Stimulated activated naive B cell treated with anti-CD40 and anti-IgM and Interleukin-4, amounts not matched to agents 10 μg/mL and 1 μg/mL and 100 μg/mL, for 72 hours (primary cell): ENCODE data around the gene ZMYND10.

Source experiments
- ATAC-seq, 2 donors: fragments of 150-1000 bp; cut with Tn5 transposase; replicated peaks; 2 replicates each; pipeline ENCODE4 v1.10.0; 2021; ENCODE audit warnings: moderate library complexity in 1 of 2
- DNase-seq: peaks from one replicate; pipeline ENCODE4 v3.0.0; 2021
- H3K27ac Mint-ChIP-seq: one replicate; pipeline ENCODE4 v1.8.0; 2022; ENCODE audit warnings: mild to moderate bottlenecking, mixed read lengths
- H3K27me3 Mint-ChIP-seq, 2 donors: one replicate each; pipeline ENCODE4 v1.8.0; 2022; ENCODE audit warnings: mixed read lengths in 2 of 2
- H3K36me3 Mint-ChIP-seq, 2 donors: one replicate each; pipeline ENCODE4 v1.8.0; 2022; ENCODE audit warnings: mixed read lengths in 2 of 2, mild to moderate bottlenecking in 1 of 2
- H3K4me1 Mint-ChIP-seq, 2 donors: one replicate each; pipeline ENCODE4 v1.8.0; 2022; ENCODE audit warnings: mixed read lengths in 2 of 2, mild to moderate bottlenecking in 1 of 2
- H3K4me3 Mint-ChIP-seq, 2 donors: one replicate each; pipeline ENCODE4 v1.8.0; 2022; ENCODE audit warnings: mild to moderate bottlenecking in 2 of 2, mixed read lengths in 2 of 2, moderate library complexity in 1 of 2
- H3K9me3 Mint-ChIP-seq, 2 donors: one replicate each; pipeline ENCODE4 v1.8.0; 2022; ENCODE audit warnings: mixed read lengths in 2 of 2, mild to moderate bottlenecking in 1 of 2

Gene ZMYND10

DNA sequence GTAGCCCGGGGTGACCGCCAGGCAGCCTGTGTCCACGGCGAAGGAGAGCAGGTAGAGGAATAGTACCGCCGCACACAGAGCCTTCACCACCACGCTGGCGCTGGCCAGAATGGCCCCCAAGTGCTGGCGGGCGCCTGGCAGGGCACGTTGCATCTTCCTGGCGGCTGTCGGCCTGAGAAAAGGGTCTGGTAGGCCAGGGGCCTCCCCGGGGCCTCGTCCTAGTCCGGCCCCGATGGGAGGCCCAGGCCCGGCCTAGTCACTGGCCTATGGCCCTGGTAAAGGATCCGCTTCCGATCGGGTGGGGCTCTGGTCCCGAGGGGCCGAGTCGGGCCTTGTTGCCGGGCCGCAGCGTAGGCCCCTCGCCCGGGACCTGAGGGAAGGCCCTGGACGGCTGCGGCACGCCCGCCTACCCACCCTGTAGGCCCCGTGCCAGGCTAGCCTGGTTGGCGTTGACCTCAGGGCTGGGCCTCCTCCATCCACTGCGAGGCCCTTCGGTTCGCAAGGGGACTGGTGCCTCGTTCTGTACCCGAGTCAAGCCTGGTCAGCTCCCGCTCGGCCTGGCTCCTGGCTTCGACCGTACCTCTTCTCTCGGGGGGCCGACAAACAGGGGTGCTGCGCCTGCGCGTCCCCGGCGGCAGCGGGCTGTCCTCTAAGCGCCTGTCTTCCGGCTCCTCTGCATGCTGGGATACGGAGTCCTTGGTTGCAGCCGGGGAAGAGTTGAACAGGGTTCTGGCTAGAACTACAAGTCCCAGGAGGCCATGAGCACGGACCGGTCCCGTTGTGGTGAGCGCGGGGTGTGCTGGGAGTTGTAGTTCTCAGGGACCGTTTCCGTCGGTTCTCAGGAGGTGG, 13.6 kb upstream of the ZMYND10 start, which contains the start of gene TMEM115:
Gene TMEM115 (minus strand): TSS at position 611 of the 849 bp plus-strand sequence. CDS start 458 bp downstream, at position 153.
- no peaks in the 10 kb centered on the region for H3K9me3 Mint-ChIP-seq
- H3K4me3 Mint-ChIP-seq = peak within 1 kb of the TSS; percentile 96 to 99
- DNase-seq (peak; percentile 94), ATAC-seq (peak; percentile 100)
- H3K27ac Mint-ChIP-seq = peak within 1 kb of the TSS; percentile 99
- no peaks in the 10 kb centered on the region for H3K27me3 Mint-ChIP-seq
- peaks cover 12 to 30% of the 10 kb centered on the region in 2 donors for H3K36me3 Mint-ChIP-seq
- peaks cover 40 to 53% of the 10 kb centered on the region in 2 donors for H3K4me1 Mint-ChIP-seq

DNA sequence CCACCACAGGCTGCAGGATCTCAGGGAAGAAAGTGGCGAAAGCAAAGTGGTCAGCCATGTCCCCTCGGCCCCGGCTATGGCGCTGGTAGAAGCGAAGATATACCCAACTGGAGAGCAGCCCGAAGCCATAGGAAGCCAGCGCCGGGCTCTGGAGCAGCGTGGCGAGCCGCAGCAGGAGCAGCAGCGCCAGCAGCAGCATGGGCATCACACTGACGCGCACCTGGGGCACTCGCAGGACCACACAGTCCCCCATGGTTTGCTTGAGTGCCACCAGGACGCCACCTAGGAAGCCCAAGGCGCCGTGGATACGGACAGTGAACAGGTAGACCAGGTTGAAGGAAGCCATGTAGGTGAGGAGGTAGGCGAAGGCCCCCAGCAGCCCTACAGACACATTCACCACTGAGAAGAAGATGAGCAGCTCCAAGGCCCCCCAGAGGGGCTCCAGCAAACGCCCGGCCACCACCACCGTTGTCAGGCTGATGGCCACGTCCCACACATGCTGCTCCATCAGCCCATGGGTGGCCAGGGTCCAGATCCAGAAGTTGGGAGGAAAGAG, 12.9 kb upstream of the ZMYND10 start:
- H3K27ac Mint-ChIP-seq = peak overlapping the region; percentile 99
- H3K4me1 Mint-ChIP-seq = peaks cover 40 to 58% of the 10 kb centered on the region in 2 donors
- DNase-seq = no peak
- H3K27me3 Mint-ChIP-seq = no peaks in the 10 kb centered on the region
- no peaks in the 10 kb centered on the region for H3K9me3 Mint-ChIP-seq
- peaks cover 16 to 31% of the 10 kb centered on the region in 2 donors for H3K36me3 Mint-ChIP-seq
- H3K4me3 Mint-ChIP-seq = peak overlapping the region; percentile 96 to 99
- no peak for ATAC-seq

DNA sequence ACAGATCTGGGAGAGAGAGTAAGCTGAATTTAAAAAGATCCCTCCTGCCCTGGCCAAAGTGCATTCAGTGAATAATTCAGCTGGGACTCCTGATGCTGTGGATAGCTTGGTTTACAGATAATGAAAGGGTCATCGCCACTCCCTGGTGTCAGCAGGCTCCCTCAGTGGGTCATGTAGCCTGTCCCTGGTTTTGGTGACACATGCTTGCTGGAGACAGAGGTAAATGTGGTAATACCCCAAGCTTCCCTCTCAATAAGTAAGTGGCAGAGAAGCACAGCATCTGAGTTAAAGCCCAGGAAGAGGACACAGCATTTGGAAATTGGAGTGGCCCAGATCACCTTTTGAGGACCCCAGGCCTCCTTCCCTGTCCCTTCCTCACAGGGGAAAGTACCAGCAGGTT, 11.9 kb upstream of the ZMYND10 start:
- Mint-ChIP-seq H3K27me3 (no peaks in the 10 kb centered on the region), H3K27ac (no peak overlapping the region), H3K36me3 (peaks cover 21 to 37% of the 10 kb centered on the region in 2 donors), H3K4me3 (peak overlapping the region; percentile 96 to 99), H3K9me3 (no peaks in the 10 kb centered on the region), H3K4me1 (peaks cover 41 to 67% of the 10 kb centered on the region in 2 donors)
- DNase-seq = no peak
- ATAC-seq = no peak

DNA sequence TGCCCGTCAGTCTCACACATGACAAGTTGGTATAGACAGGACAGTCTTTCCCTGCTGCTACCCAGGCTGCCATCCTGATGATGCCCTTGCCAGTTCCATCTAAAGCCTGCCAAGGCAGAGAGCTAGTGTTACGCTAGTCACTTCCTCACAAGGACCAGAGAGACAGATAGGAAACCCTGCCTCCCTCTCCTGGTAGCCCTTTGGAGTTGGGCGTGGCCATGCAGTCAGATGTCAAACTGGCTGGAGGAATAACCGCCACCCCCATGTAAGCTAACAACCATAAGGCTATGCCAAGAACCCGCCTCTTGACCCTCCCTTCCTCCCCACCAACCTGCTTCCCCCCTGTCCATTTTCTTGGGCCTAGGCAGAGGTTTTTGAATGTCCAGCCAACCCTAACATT, 11.0 kb upstream of the ZMYND10 start:
- Mint-ChIP-seq H3K27me3 (no peaks in the 10 kb centered on the region), H3K36me3 (peaks cover 21 to 37% of the 10 kb centered on the region in 2 donors), H3K4me3 (peak overlapping the region; percentile 96 to 99), H3K4me1 (peaks cover 42 to 74% of the 10 kb centered on the region in 2 donors), H3K27ac (no peak overlapping the region), H3K9me3 (no peaks in the 10 kb centered on the region)
- ATAC-seq (no peak), DNase-seq (no peak)

DNA sequence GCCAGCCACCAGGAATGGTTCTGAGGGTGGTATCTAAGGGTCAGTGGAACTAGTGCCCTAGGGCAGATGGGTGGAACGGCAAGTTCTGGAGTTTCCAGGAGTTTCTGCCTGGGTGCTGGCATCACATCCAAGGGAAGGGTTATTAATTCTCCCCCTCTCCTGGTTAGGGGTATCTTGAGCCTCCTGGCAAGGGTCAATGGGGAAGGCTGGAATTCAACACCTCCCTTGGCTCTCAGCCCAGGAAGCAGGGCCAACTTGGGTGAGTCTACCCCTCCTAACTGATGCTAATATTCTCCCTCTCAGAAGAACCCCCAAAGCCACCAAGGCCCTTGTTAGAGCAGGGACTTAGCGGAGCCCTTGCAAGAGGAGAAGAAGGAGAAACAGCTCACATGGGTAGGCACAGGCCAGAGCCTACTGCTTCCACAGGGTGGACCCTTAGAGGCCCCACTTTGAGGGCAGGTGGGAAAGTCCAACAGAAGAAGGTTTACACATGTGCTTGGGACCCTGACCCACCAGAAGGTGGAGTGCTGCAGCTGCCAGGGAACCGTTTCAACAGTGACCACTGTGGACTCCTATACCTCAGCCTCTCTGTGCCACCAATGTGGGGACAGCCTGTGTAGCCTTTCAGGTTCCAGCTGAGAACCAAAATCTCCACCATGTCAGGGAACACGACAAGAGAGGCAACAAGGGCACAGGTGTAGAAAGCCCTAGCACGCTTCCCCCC, 10.5 kb upstream of the ZMYND10 start:
- Mint-ChIP-seq H3K4me1 (peaks cover 48 to 80% of the 10 kb centered on the region in 2 donors), H3K9me3 (no peaks in the 10 kb centered on the region), H3K36me3 (peaks cover 23 to 40% of the 10 kb centered on the region in 2 donors), H3K27ac (peak overlapping the region; percentile 51), H3K27me3 (no peaks in the 10 kb centered on the region), H3K4me3 (no peak overlapping the region)
- no peak for ATAC-seq
- DNase-seq = no peak

DNA sequence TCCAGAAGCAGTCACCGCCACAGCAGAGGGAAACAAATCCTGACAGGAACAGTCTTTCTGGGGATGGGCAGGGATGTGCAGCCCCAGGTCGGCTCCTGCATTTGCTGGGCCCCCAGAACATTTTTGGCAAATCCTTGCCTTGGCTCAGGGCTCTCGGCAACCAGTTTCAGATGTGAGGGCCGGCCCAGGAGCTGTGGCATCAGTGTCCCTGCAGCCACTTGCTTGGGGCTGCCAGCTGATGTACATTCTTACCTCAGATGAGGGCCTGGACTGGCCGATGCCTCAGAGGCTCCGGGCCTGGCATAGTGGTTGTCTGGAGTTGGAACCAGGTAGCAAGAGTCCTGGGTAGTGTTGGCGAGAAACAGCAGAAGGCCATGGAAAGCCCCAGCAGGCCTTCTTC, 9.3 kb upstream of the ZMYND10 start:
- Mint-ChIP-seq H3K4me1 (peaks cover 55 to 83% of the 10 kb centered on the region in 2 donors), H3K4me3 (no peak overlapping the region), H3K36me3 (peaks cover 23 to 48% of the 10 kb centered on the region in 2 donors), H3K9me3 (no peaks in the 10 kb centered on the region), H3K27me3 (no peaks in the 10 kb centered on the region), H3K27ac (no peak overlapping the region)
- ATAC-seq = no peak
- DNase-seq = no peak

DNA sequence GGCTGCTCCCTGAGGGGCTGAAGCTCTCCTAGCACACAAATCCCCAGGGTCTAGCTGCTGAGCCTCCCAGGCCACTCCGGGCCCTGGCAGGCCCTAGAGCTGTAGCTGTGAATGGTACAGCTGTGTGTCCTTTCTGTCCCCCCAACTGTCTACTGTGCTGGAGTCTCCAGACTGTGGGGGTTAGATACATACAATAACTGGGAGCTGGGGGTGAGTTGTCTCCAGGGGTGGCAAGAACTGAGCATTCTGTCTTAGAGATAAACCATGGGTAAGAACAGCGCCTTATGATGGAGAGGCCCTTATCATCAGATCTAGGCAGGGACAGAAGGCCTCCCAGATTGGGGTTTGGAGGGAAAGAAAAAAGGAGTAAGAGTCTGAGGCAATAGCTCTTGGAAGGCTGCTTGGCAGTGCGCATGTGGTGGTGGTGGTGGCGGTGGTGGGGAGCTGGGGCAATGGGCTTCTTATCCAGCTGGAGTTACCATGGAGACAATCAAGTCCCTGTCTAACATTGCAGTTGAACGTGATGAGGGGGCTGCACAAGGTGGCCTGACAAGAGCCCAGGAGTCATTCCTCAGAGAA, 8.7 kb upstream of the ZMYND10 start:
- no peak overlapping the region for H3K4me3 Mint-ChIP-seq

DNA sequence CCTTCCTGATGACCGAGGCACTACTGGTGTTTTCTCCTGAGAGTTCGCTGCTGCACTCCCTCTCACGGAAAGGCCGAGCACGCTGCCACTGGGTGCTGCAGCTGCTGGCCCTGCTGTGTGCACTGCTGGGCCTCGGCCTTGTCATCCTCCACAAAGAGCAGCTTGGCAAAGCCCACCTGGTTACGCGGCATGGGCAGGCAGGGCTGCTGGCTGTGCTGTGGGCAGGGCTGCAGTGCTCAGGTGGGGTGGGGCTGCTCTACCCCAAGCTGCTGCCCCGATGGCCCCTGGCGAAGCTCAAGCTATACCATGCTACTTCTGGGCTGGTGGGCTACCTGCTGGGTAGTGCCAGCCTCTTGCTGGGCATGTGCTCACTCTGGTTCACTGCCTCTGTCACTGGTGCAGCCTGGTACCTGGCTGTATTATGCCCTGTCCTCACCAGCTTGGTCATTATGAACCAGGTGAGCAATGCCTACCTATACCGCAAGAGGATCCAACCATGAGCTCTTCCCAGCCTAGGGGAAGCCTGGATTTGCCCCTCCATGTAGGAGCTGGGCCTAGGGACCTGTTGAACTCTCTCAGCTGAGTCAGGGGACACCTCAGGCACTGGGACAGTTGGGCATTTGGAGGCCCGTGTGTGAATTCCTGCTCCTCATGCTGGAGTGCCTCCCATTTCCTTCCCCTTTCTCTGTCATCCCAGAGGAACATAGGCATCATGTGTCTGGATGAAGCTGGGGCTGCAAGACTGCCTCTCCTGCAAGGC, 7.9 kb upstream of the ZMYND10 start:
- no peak for ATAC-seq
- no peak for DNase-seq
- H3K4me1 Mint-ChIP-seq = peaks cover 55 to 87% of the 10 kb centered on the region in 2 donors
- no peaks in the 10 kb centered on the region for H3K27me3 Mint-ChIP-seq
- H3K4me3 Mint-ChIP-seq = peak overlapping the region in 1 of 2 donors; percentile 37
- H3K36me3 Mint-ChIP-seq = peaks cover 21 to 45% of the 10 kb centered on the region in 2 donors
- no peaks in the 10 kb centered on the region for H3K9me3 Mint-ChIP-seq
- H3K27ac Mint-ChIP-seq = peak overlapping the region; percentile 67

More for the DNA sequence above, 8.7 kb upstream of the ZMYND10 start:
- Mint-ChIP-seq H3K9me3 (no peaks in the 10 kb centered on the region), H3K4me1 (peaks cover 52 to 84% of the 10 kb centered on the region in 2 donors), H3K27me3 (no peaks in the 10 kb centered on the region), H3K36me3 (peaks cover 23 to 46% of the 10 kb centered on the region in 2 donors), H3K27ac (peak overlapping the region; percentile 42)
- no peak for ATAC-seq
- no peak for DNase-seq

DNA sequence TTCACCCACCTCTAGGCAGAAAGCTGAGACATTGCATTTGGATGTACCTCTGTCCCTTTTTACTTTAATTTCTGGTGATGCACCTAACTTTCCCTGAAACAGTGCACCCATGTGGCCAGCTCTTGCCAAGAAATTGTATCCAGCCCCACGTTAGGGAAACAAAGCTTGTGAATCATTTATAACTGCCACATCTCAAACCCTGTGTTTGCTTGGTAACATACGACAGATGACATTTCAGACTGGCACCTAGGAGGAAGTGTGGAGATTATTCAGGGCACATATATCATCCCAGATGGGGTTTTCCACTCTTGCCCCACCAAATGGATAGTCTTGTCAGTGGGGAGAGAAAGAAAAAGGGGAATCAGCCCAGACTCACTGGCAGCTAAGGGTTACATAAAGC, 7.2 kb upstream of the ZMYND10 start:
- Mint-ChIP-seq H3K4me1 (peaks cover 55 to 87% of the 10 kb centered on the region in 2 donors), H3K9me3 (no peaks in the 10 kb centered on the region), H3K4me3 (no peak overlapping the region), H3K36me3 (peaks cover 22 to 47% of the 10 kb centered on the region in 2 donors), H3K27ac (peak overlapping the region; percentile 67), H3K27me3 (no peaks in the 10 kb centered on the region)
- no peak for DNase-seq
- ATAC-seq = no peak

DNA sequence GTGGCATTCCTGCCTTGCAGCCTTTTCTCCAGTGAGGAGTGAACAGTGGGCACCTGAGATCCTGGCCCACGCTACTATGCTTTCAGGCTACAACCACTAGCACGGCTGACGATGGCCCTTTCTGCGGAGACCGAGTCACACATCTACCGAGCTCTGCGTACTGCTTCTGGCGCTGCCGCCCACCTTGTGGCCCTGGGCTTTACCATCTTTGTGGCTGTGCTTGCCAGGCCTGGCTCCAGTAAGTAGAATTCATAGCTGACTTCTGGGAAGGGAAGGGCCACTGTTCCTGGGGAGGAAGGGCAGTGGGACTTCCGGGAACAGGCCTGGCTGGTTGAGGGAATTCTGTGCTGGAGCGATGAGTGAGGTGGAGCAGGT, 5.8 kb upstream of the ZMYND10 start:
- ATAC-seq (no peak), DNase-seq (no peak)
- Mint-ChIP-seq H3K9me3 (no peaks in the 10 kb centered on the region), H3K27ac (peak overlapping the region; percentile 99), H3K4me3 (peak overlapping the region; percentile 85 to 92), H3K4me1 (peaks cover 47 to 84% of the 10 kb centered on the region in 2 donors), H3K36me3 (peaks cover 24 to 48% of the 10 kb centered on the region in 2 donors), H3K27me3 (no peaks in the 10 kb centered on the region)

DNA sequence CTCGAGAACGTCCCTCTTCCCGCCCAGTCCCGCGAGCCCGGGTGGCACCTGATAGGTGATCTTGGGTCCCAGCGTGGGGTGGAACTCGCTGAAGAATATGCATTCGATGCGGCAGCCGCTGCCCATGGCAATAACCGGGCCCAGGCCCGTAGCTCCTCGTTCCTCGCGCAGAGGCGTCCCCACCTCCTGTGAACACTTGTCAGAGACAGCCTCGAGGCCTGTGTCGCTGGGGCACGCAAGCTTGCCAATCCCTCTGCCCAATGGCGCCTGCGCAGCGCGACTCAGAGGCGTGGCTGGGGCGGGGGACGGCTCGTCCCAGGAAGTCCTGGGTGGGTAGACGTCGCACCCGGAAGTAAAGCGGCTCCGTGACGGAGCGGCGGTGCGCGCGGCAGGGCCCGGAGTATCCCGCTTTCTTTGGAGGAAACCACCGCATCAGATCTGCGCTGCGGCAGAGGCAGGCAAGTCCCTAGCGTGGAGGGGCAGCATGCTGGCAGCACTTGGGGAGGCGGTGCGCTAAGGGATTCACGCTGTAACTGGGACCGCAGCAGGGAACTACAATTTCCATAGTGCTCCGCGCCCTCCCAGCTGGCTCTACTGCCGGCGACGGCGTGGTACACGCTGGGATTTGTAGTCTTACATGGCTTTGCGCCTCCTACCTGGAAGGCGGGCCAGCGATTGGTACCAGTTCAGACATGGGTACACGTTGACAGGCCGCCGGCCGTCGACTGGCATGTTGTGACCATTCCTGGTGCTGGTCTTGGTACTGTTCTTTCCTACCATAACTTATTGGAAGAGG, 5.2 kb upstream of the ZMYND10 start, which contains the start of the genes CYB561D2 and NPRL2:
Gene CYB561D2 (plus strand): TSS at position 336 of the 796 bp plus-strand sequence. CDS start 572 bp downstream, outside the sequence.
Gene NPRL2 (minus strand): TSS at position 249 of the 796 bp plus-strand sequence. CDS start 123 bp downstream, at position 126.
- Mint-ChIP-seq H3K4me3 (peak within 1 kb of the TSS; percentile 85 to 92), H3K9me3 (no peaks in the 10 kb centered on the region), H3K36me3 (peaks cover 24 to 46% of the 10 kb centered on the region in 2 donors), H3K27ac (peak within 1 kb of the TSS; percentile 99), H3K27me3 (no peaks in the 10 kb centered on the region), H3K4me1 (peaks cover 48 to 84% of the 10 kb centered on the region in 2 donors)
- DNase-seq (peak; percentile 98), ATAC-seq (peak; percentile 90 to 93)

DNA sequence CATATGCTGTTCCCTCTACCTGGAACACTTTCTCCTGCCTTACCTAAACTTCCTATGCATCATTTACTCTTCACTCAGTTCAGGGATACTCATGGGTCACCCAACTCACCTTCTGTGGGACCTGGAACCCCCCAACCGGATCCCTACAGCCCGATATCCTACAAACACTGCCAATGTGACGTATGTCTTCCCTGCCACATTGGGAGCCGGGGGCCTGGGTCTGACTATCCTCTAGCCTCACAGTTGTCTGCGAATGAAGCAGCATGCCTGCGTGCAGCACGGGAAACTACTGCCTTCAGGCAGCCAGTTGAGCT, 4.6 kb upstream of the ZMYND10 start:
- Mint-ChIP-seq H3K27me3 (no peaks in the 10 kb centered on the region), H3K4me3 (peak overlapping the region; percentile 85 to 92), H3K36me3 (peaks cover 24 to 40% of the 10 kb centered on the region in 2 donors), H3K4me1 (peaks cover 44 to 84% of the 10 kb centered on the region in 2 donors), H3K9me3 (no peaks in the 10 kb centered on the region), H3K27ac (peak overlapping the region; percentile 99)
- DNase-seq (no peak), ATAC-seq (no peak)
